Measurements from ENCODE around the gene GOLGA8K. TPM values are rescaled to one million over a fixed set of nuclear protein-coding genes. Genes with fewer than 3 reads are reported as not detected.
A peak's percentile ranks its signal among the peaks of the same experiment; 100 is the strongest.
"Not testable (repeated sequence)": the region's sequence is repeated elsewhere in the genome, so short reads cannot be mapped to it uniquely, and the experiment has no call there.

Gene GOLGA8K
- total and polyA plus RNA-seq, 2 donors (not counting 3 experiments of a cell fraction or from before 2014, with no cell fraction given), result 0.10 to 3.8 TPM

DNA sequence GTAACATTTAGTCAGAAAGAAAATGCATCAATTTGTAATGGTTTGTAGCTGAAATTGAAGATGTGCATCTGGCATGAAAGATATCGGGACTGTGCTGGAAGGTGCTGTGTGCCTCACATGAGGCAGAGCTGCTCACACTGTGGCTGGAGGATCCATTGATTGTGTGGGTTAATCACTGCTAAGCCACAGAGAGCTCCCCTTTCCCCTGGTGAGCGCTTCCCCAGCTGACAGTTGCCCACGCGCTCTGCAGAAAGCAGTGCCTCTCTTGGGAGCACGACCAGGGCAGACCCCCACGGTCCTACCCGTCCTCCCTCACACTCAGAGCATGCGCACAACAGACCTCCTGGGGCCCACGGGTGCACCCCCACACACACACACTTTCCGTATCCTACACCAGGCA is 37.1 kb downstream of the GOLGA8K start:
- H3K27ac ChIP-seq (ENCODE audit: insufficient read depth, low read depth, low read length); BruUV-seq (replicated peaks); H3K4me2 ChIP-seq (ENCODE audit: insufficient read depth, low read length); H3K36me3 ChIP-seq (ENCODE audit: control insufficient read depth in 2 of 2, extremely low read depth in 1 of 2, insufficient read depth in 2 of 2, low read length in 2 of 2); H3K4me1 ChIP-seq (ENCODE audit: control insufficient read depth, extremely low read depth, insufficient read depth, low read length); DNase-seq (ENCODE audit: low read depth, low spot score); H3K4me3 ChIP-seq (replicated peaks in 1 of 3; ENCODE audit: insufficient read depth in 1 of 3, low read depth in 1 of 3, low read length in 3 of 3); FAIRE-seq; H3K9me1 ChIP-seq (replicated peaks; ENCODE audit: control insufficient read depth, extremely low read depth, insufficient read depth, low read length); dilution Hi-C loops (cut with MboI; ENCODE audit: extremely low pct_ligation_motif_present, low sequenced_read_pairs); POLR2A ChIA-PET; H3K9me3 ChIP-seq (replicated peaks; ENCODE audit: control insufficient read depth, insufficient read depth, low read length); H3K79me2 ChIP-seq (ENCODE audit: control insufficient read depth, insufficient read depth, low read length); intact Hi-C loops (cut with micrococcal nuclease); CTCF ChIA-PET; H3K27me3 ChIP-seq (ENCODE audit: control insufficient read depth in 2 of 2, insufficient read depth in 2 of 2, low read length in 2 of 2); H3K9ac ChIP-seq (replicated peaks; ENCODE audit: extremely low read depth, insufficient read depth, low read length); H2AFZ ChIP-seq (ENCODE audit: low read depth, low read length); H4K20me1 ChIP-seq (replicated peaks; ENCODE audit: control insufficient read depth, extremely low read depth, insufficient read depth, low read length): not testable (repeated sequence)

DNA sequence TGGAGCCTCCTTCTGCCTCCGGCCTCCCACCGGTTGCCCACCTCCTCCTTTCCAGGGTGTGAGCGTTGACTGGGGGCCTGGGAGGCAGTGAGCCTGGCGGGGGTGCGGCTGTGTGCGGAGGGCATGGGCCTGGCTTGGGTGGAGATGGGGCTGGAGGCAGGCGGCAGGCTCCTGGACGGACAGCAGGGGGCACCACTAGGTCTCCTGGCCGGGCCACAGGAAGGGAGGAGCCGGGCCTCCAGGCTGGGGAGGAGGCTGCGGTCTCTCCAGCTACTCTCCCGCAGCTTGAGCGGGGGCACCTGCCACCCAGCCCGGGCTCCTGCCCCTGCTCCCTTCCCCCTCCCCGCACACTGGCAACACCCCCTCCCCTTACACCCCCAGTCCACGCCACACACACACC is 38.1 kb downstream of the GOLGA8K start:
- FAIRE-seq, result peak; percentile 64
- dilution Hi-C loops (cut with MboI; ENCODE audit: extremely low pct_ligation_motif_present, low sequenced_read_pairs); BruUV-seq (replicated peaks): not testable (repeated sequence)

DNA sequence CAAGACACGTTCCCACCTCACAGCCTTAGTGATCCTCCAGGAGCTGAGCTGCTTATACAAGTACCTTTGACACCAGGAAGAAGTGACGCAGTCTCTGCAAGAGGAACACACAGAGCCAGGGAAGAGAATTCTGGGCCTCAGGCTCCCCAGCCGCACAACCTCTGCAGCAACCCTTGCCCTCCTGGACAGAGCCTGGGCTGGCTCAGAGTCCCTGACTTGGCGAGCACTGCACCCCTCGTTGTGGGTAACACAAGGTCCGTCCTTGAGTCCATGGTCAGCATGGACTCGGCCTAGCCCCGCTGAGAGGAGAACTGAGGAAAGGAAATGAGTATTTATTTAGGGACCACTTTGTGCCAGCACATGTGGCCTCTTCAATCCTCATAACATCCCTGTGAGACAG is 39.6 kb downstream of the GOLGA8K start:
- H3K9me3 ChIP-seq (replicated peaks; ENCODE audit: control insufficient read depth, insufficient read depth, low read length); H3K79me2 ChIP-seq (ENCODE audit: control insufficient read depth, insufficient read depth, low read length); H3K4me2 ChIP-seq (ENCODE audit: insufficient read depth, low read length); H4K20me1 ChIP-seq (replicated peaks; ENCODE audit: control insufficient read depth, extremely low read depth, insufficient read depth, low read length); FAIRE-seq; H3K27me3 ChIP-seq (ENCODE audit: control insufficient read depth in 2 of 2, insufficient read depth in 2 of 2, low read length in 2 of 2); POLR2A ChIA-PET; H3K27ac ChIP-seq (ENCODE audit: insufficient read depth, low read depth, low read length); intact Hi-C loops (cut with micrococcal nuclease); H3K9ac ChIP-seq (replicated peaks; ENCODE audit: extremely low read depth, insufficient read depth, low read length); BruUV-seq (replicated peaks); DNase-seq (ENCODE audit: low read depth, low spot score); H3K9me1 ChIP-seq (replicated peaks; ENCODE audit: control insufficient read depth, extremely low read depth, insufficient read depth, low read length); H2AFZ ChIP-seq (ENCODE audit: low read depth, low read length); H3K36me3 ChIP-seq (ENCODE audit: control insufficient read depth in 2 of 2, extremely low read depth in 1 of 2, insufficient read depth in 2 of 2, low read length in 2 of 2); H3K4me1 ChIP-seq (ENCODE audit: control insufficient read depth, extremely low read depth, insufficient read depth, low read length); H3K4me3 ChIP-seq (replicated peaks in 1 of 3; ENCODE audit: insufficient read depth in 1 of 3, low read depth in 1 of 3, low read length in 3 of 3); CTCF ChIA-PET; dilution Hi-C loops (cut with MboI; ENCODE audit: extremely low pct_ligation_motif_present, low sequenced_read_pairs): not testable (repeated sequence)

More for the DNA sequence above, 38.1 kb downstream of the GOLGA8K start:
- H3K4me2 ChIP-seq (ENCODE audit: insufficient read depth, low read length); DNase-seq (ENCODE audit: low read depth, low spot score); H3K9ac ChIP-seq (replicated peaks; ENCODE audit: extremely low read depth, insufficient read depth, low read length); intact Hi-C loops (cut with micrococcal nuclease); H3K79me2 ChIP-seq (ENCODE audit: control insufficient read depth, insufficient read depth, low read length); H3K27ac ChIP-seq (ENCODE audit: insufficient read depth, low read depth, low read length); H3K4me1 ChIP-seq (ENCODE audit: control insufficient read depth, extremely low read depth, insufficient read depth, low read length); POLR2A ChIA-PET; H4K20me1 ChIP-seq (replicated peaks; ENCODE audit: control insufficient read depth, extremely low read depth, insufficient read depth, low read length); H3K9me3 ChIP-seq (replicated peaks; ENCODE audit: control insufficient read depth, insufficient read depth, low read length); H2AFZ ChIP-seq (ENCODE audit: low read depth, low read length); H3K9me1 ChIP-seq (replicated peaks; ENCODE audit: control insufficient read depth, extremely low read depth, insufficient read depth, low read length); H3K27me3 ChIP-seq (ENCODE audit: control insufficient read depth in 2 of 2, insufficient read depth in 2 of 2, low read length in 2 of 2); CTCF ChIA-PET; H3K4me3 ChIP-seq (replicated peaks in 1 of 3; ENCODE audit: insufficient read depth in 1 of 3, low read depth in 1 of 3, low read length in 3 of 3); H3K36me3 ChIP-seq (ENCODE audit: control insufficient read depth in 2 of 2, extremely low read depth in 1 of 2, insufficient read depth in 2 of 2, low read length in 2 of 2): not testable (repeated sequence)

DNA sequence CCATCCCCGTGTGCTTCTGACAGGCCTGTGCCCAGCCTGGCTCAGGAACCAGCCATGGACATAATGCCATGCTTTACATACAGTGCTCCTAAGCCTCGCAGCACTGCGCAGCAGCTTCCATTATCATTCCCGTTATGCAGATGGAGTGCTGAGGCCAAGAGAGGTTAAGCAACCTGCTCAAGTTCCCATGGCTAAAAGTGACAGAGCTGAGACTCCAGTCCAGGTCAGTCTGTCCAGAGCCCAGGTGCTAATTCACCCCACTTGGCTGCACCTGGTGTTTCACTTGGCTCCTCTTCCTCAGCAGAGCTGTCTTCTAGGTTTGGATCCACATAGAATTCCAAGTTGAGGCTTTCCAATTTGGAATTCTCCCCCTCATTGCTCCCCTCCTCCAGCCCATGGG is 41.4 kb downstream of the GOLGA8K start:
- CTCF ChIA-PET; H3K27ac ChIP-seq (ENCODE audit: insufficient read depth, low read depth, low read length); H3K9ac ChIP-seq (replicated peaks; ENCODE audit: extremely low read depth, insufficient read depth, low read length); H4K20me1 ChIP-seq (replicated peaks; ENCODE audit: control insufficient read depth, extremely low read depth, insufficient read depth, low read length); H3K36me3 ChIP-seq (ENCODE audit: control insufficient read depth in 2 of 2, extremely low read depth in 1 of 2, insufficient read depth in 2 of 2, low read length in 2 of 2); POLR2A ChIA-PET; H3K9me3 ChIP-seq (replicated peaks; ENCODE audit: control insufficient read depth, insufficient read depth, low read length); H3K27me3 ChIP-seq (ENCODE audit: control insufficient read depth in 2 of 2, insufficient read depth in 2 of 2, low read length in 2 of 2); H3K79me2 ChIP-seq (ENCODE audit: control insufficient read depth, insufficient read depth, low read length); DNase-seq (ENCODE audit: low read depth, low spot score); dilution Hi-C loops (cut with MboI; ENCODE audit: extremely low pct_ligation_motif_present, low sequenced_read_pairs); BruUV-seq (replicated peaks); H2AFZ ChIP-seq (ENCODE audit: low read depth, low read length); H3K9me1 ChIP-seq (replicated peaks; ENCODE audit: control insufficient read depth, extremely low read depth, insufficient read depth, low read length); FAIRE-seq; H3K4me2 ChIP-seq (ENCODE audit: insufficient read depth, low read length); H3K4me1 ChIP-seq (ENCODE audit: control insufficient read depth, extremely low read depth, insufficient read depth, low read length); H3K4me3 ChIP-seq (replicated peaks in 1 of 3; ENCODE audit: insufficient read depth in 1 of 3, low read depth in 1 of 3, low read length in 3 of 3); intact Hi-C loops (cut with micrococcal nuclease): not testable (repeated sequence)

Data from endothelial cell of umbilical vein (primary cell).